ENCODE measurements around the gene ADAMTS2.

DNA sequence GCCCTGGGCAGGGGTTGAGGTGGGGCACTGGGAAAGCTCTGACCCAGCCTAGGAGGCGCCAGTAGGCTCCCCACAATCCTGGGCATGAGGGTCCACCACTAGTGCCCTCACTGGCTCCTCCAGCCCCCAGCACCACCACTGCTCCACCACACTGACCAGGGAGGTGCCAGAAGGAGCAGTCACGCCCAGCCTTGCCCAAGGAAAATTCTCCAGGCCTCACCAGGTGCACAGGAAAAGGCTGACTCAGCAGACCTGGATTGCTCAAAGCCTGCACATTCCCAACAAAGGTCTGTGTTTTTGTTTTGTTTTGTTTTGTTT lies 222.2 kb downstream of the ADAMTS2 start:
- TF ChIP-seq, protein P1, sequence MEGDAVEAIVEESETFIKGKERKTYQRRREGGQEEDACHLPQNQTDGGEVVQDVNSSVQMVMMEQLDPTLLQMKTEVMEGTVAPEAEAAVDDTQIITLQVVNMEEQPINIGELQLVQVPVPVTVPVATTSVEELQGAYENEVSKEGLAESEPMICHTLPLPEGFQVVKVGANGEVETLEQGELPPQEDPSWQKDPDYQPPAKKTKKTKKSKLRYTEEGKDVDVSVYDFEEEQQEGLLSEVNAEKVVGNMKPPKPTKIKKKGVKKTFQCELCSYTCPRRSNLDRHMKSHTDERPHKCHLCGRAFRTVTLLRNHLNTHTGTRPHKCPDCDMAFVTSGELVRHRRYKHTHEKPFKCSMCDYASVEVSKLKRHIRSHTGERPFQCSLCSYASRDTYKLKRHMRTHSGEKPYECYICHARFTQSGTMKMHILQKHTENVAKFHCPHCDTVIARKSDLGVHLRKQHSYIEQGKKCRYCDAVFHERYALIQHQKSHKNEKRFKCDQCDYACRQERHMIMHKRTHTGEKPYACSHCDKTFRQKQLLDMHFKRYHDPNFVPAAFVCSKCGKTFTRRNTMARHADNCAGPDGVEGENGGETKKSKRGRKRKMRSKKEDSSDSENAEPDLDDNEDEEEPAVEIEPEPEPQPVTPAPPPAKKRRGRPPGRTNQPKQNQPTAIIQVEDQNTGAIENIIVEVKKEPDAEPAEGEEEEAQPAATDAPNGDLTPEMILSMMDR (IDR thresholded peaks at IDR 0.05) = no peak
- no peak for TF ChIP-seq POLR2A (IDR thresholded peaks at IDR 0.05)

Measured in lower leg skin (tissue), 3 donors.